ENCODE measurements around the gene KRTAP2-4. TPM values are rescaled to one million over a fixed set of nuclear protein-coding genes. Genes with fewer than 3 reads are reported as not detected.
"Not testable (repeated sequence)": the region's sequence is repeated elsewhere in the genome, so short reads cannot be mapped to it uniquely, and the experiment has no call there.

Gene KRTAP2-4
- total RNA-seq, 1 experiment from 2014 or later, result not detected

- Histone ChIP-seq H3K9ac (ENCODE audit: extremely low read depth, insufficient read length, low read length) (no peak overlapping the region), H3K79me1 (ENCODE audit: insufficient read depth, low read depth, low read length, poor library complexity, severe bottlenecking) (no peaks in the 10 kb centered on the region), H4K5ac (ENCODE audit: insufficient read length, low read depth, low read length) (no peak overlapping the region), H2BK20ac (ENCODE audit: low read depth, low read length, poor library complexity, severe bottlenecking) (no peak overlapping the region), H2BK12ac (ENCODE audit: insufficient read length, low read depth, low read length) (no peak overlapping the region), H2BK15ac (ENCODE audit: low read depth, low read length) (no peak overlapping the region), H3K56ac (ENCODE audit: insufficient read length, low read depth, low read length) (no peak overlapping the region), H4K20me1 (ENCODE audit: control insufficient read depth, insufficient read depth, insufficient read length) (no peaks in the 10 kb centered on the region), H3K79me2 (ENCODE audit: insufficient read depth, low read length) (no peaks in the 10 kb centered on the region), H3K4me2 (ENCODE audit: insufficient read depth, insufficient read length, low read length) (no peak overlapping the region), H3K23me2 (ENCODE audit: insufficient read length, low read depth, low read length, poor library complexity, severe bottlenecking) (no peaks in the 10 kb centered on the region), H3K27me3 (ENCODE audit: insufficient read depth, low read length) (no peaks in the 10 kb centered on the region), H2AK5ac (ENCODE audit: insufficient read length, low read length) (no peak overlapping the region), H4K8ac (replicated peaks; ENCODE audit: insufficient read length, low read depth, low read length) (no peak overlapping the region), H4K91ac (ENCODE audit: insufficient read length, low read depth, low read length) (no peak overlapping the region), H3K23ac (ENCODE audit: insufficient read length, low read depth, low read length) (no peak overlapping the region), H2AFZ (ENCODE audit: low read length) (no peak overlapping the region), H3K9me3 (ENCODE audit: control insufficient read depth, low read depth, low read length) (no peaks in the 10 kb centered on the region), H2BK120ac (ENCODE audit: low read depth, low read length, poor library complexity, severe bottlenecking) (no peak overlapping the region), H2BK5ac (ENCODE audit: insufficient read length, low read length) (no peak overlapping the region), H3K4me1 (ENCODE audit: insufficient read depth, low read length) (no peaks in the 10 kb centered on the region), H3T11ph (ENCODE audit: low read length) (no peak overlapping the region), H3K27ac (ENCODE audit: insufficient read length, low read depth, low read length) (no peak overlapping the region), H3K14ac (ENCODE audit: insufficient read depth, low read length) (no peak overlapping the region), H3K18ac (ENCODE audit: insufficient read length, low read depth, low read length) (no peak overlapping the region), H3K4ac (ENCODE audit: low read depth, low read length) (no peak overlapping the region)
- Mint-ChIP-seq H3K4me1 (peaks cover 22 to 30% of the 10 kb centered on the region in 2 experiments), H3K36me3 (ENCODE audit: insufficient read depth in 1 of 3, low read depth in 3 of 3) (peaks cover 0 to 22% (median 12%) of the 10 kb centered on the region in 3 experiments; a peak in 5 of 7 replicates), H3K4me3 (no peak overlapping the region), H3K27me3 (ENCODE audit: low read depth) (no peaks in the 10 kb centered on the region), H3K27ac (no peak overlapping the region; a peak in 1 of 7 replicates), H3K9me3 (peaks cover 15 to 24% of the 10 kb centered on the region in 2 experiments; a peak in 4 of 5 replicates)
- TF ChIP-seq CTCF (conservative IDR thresholded peaks at IDR 0.05), result no peak
- WGBS (ENCODE audit: extremely low coverage, insufficient read length, low lambda C conversion rate), result no CpG with 5 or more reads among the region's 7 CpGs
- DNase-seq, result no peak
Measured at GRCh38 chr17:41096055-41096454, 30.4 kb upstream of the KRTAP2-4 start.

- H3K36me3 Mint-ChIP-seq (ENCODE audit: insufficient read depth in 1 of 3, low read depth in 3 of 3), result peaks cover 0 to 15% (median 12%) of the 10 kb centered on the region in 3 experiments; a peak in 6 of 7 replicates
Measured at GRCh38 chr17:41088760-41089352, 23.2 kb upstream of the KRTAP2-4 start.

More at GRCh38 chr17:41088760-41089352, 23.2 kb upstream of the KRTAP2-4 start:
- H3K27me3 Mint-ChIP-seq (ENCODE audit: low read depth); H3K79me2 ChIP-seq (ENCODE audit: insufficient read depth, low read length); H3K79me1 ChIP-seq (ENCODE audit: insufficient read depth, low read depth, low read length, poor library complexity, severe bottlenecking); H3K23ac ChIP-seq (ENCODE audit: insufficient read length, low read depth, low read length); H2BK12ac ChIP-seq (ENCODE audit: insufficient read length, low read depth, low read length); H3K4me2 ChIP-seq (ENCODE audit: insufficient read depth, insufficient read length, low read length); H4K8ac ChIP-seq (replicated peaks; ENCODE audit: insufficient read length, low read depth, low read length); H3K9ac ChIP-seq (ENCODE audit: extremely low read depth, insufficient read length, low read length); H3K27ac Mint-ChIP-seq; H3K27me3 ChIP-seq (ENCODE audit: insufficient read depth, low read length); H3K27ac ChIP-seq (ENCODE audit: insufficient read length, low read depth, low read length); H2BK15ac ChIP-seq (ENCODE audit: low read depth, low read length); H2BK120ac ChIP-seq (ENCODE audit: low read depth, low read length, poor library complexity, severe bottlenecking); H4K91ac ChIP-seq (ENCODE audit: insufficient read length, low read depth, low read length); DNase-seq; H4K20me1 ChIP-seq (ENCODE audit: control insufficient read depth, insufficient read depth, insufficient read length); H2AFZ ChIP-seq (ENCODE audit: low read length); H3K14ac ChIP-seq (ENCODE audit: insufficient read depth, low read length); H2BK20ac ChIP-seq (ENCODE audit: low read depth, low read length, poor library complexity, severe bottlenecking); H4K5ac ChIP-seq (ENCODE audit: insufficient read length, low read depth, low read length); H3K18ac ChIP-seq (ENCODE audit: insufficient read length, low read depth, low read length); H3K9me3 ChIP-seq (ENCODE audit: control insufficient read depth, low read depth, low read length); H3K23me2 ChIP-seq (ENCODE audit: insufficient read length, low read depth, low read length, poor library complexity, severe bottlenecking); H3K4me3 Mint-ChIP-seq; H3T11ph ChIP-seq (ENCODE audit: low read length); H3K56ac ChIP-seq (ENCODE audit: insufficient read length, low read depth, low read length); H3K4me1 ChIP-seq (ENCODE audit: insufficient read depth, low read length); H3K4ac ChIP-seq (ENCODE audit: low read depth, low read length); H2AK5ac ChIP-seq (ENCODE audit: insufficient read length, low read length); H2BK5ac ChIP-seq (ENCODE audit: insufficient read length, low read length): not testable (repeated sequence)
- Mint-ChIP-seq H3K4me1 (peaks cover 12 to 14% of the 10 kb centered on the region in 2 experiments), H3K9me3 (peaks cover 14 to 21% of the 10 kb centered on the region in 2 experiments; a peak in 4 of 5 replicates)
- WGBS (ENCODE audit: extremely low coverage, insufficient read length, low lambda C conversion rate), result no CpG with 5 or more reads among the region's 4 CpGs
